Osteocyte (in vitro differentiated cells): ENCODE measurements around the gene BMPR1A. TPM values are rescaled to one million over a fixed set of nuclear protein-coding genes. Genes with fewer than 3 reads are reported as not detected.

Source experiments
- DNase-seq: peaks from one replicate; pipeline ENCODE4 v3.0.0; 2021; ENCODE audit warnings: mixed read lengths; ENCODE audit not compliant: unreplicated experiment; ENCODE audit errors: extremely low spot score
- H3K27ac Mint-ChIP-seq: one replicate; pipeline ENCODE4 v1.8.0; 2021; ENCODE audit warnings: mild to moderate bottlenecking, mixed read lengths; ENCODE audit not compliant: unreplicated experiment
- H3K27me3 Mint-ChIP-seq: one replicate; pipeline ENCODE4 v1.8.0; 2021; ENCODE audit warnings: mixed read lengths; ENCODE audit not compliant: unreplicated experiment
- H3K36me3 Mint-ChIP-seq: one replicate; pipeline ENCODE4 v1.8.0; 2021; ENCODE audit warnings: mixed read lengths; ENCODE audit not compliant: unreplicated experiment
- H3K4me1 Mint-ChIP-seq: one replicate; pipeline ENCODE4 v1.8.0; 2021; ENCODE audit warnings: mixed read lengths; ENCODE audit not compliant: unreplicated experiment
- H3K4me3 Mint-ChIP-seq: one replicate; pipeline ENCODE4 v1.8.0; 2021; ENCODE audit warnings: mild to moderate bottlenecking, moderate library complexity, mixed read lengths; ENCODE audit not compliant: unreplicated experiment
- H3K9me3 Mint-ChIP-seq: one replicate; pipeline ENCODE4 v1.8.0; 2021; ENCODE audit warnings: mixed read lengths; ENCODE audit not compliant: unreplicated experiment
- total RNA-seq: library from RNA; stranded (reverse); gene quantifications from 2 replicates; pipeline ENCODE4 v1.2.1, GENCODE V29; 2021
- TF ChIP-seq, protein P1 (sequence below): fragments of 200-600 bp; sonication (generic); IDR thresholded peaks from 2 replicates; pipeline ENCODE4 v1.5.0; 2021; ENCODE audit warnings: antibody characterized with exemption, mild to moderate bottlenecking, moderate library complexity

Gene BMPR1A
- total RNA-seq, 1 donor from 2014 or later, result 75.5 TPM

DNA sequence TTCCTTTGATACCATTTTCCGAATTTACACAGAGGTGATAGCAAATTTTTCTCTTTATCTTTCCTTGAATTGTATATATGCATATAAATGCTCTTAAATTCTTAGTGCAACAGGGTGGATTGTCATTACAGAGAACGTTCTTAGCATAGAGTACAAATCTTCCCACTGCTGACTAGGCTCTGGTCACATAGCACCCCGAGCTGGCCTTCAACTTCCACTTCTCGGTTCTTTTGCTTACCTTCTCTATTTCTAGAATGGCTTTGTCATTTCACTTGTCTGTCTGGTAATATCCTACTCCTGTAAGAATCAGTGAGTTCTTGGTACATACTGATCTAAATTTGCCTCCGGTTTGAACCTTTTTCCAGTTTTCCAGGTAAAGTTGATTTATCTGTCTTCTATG, 225.3 kb downstream of the BMPR1A start:
- Mint-ChIP-seq H3K4me1 (peaks cover 48% of the 10 kb centered on the region), H3K4me3 (no peak overlapping the region), H3K36me3 (no peaks in the 10 kb centered on the region), H3K27ac (no peak overlapping the region), H3K27me3 (no peaks in the 10 kb centered on the region), H3K9me3 (no peaks in the 10 kb centered on the region)
- no peak for DNase-seq
- TF ChIP-seq, protein P1, sequence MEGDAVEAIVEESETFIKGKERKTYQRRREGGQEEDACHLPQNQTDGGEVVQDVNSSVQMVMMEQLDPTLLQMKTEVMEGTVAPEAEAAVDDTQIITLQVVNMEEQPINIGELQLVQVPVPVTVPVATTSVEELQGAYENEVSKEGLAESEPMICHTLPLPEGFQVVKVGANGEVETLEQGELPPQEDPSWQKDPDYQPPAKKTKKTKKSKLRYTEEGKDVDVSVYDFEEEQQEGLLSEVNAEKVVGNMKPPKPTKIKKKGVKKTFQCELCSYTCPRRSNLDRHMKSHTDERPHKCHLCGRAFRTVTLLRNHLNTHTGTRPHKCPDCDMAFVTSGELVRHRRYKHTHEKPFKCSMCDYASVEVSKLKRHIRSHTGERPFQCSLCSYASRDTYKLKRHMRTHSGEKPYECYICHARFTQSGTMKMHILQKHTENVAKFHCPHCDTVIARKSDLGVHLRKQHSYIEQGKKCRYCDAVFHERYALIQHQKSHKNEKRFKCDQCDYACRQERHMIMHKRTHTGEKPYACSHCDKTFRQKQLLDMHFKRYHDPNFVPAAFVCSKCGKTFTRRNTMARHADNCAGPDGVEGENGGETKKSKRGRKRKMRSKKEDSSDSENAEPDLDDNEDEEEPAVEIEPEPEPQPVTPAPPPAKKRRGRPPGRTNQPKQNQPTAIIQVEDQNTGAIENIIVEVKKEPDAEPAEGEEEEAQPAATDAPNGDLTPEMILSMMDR, result no peak

Other genes with a start within 250 kb of the BMPR1A start
- gene WAPL, start 234.8 kb upstream of the BMPR1A start, total RNA-seq, result 29.3 and 32.6 TPM in 2 replicates
- gene OPN4, start 102.1 kb upstream of the BMPR1A start, total RNA-seq, result not detected in 2 replicates
- gene LDB3, start 88.1 kb upstream of the BMPR1A start, total RNA-seq, result 0.37 and 0.46 TPM in 2 replicates
- gene MMRN2, start 201.0 kb downstream of the BMPR1A start, total RNA-seq, result 0.57 TPM in 1 of 2 replicates, not detected in the other
- gene SNCG, start 202.0 kb downstream of the BMPR1A start, total RNA-seq, result 0.73 TPM in 1 of 2 replicates, not detected in the other
- not detected in 2 replicates for gene ADIRF, start 211.9 kb downstream of the BMPR1A start, total RNA-seq